DOHH2 (cell line): ENCODE data around the gene SHISA6.

ENCODE experiments used
- H3F3A ChIP-seq: fragments of 200-600 bp; sonication (generic), shearing (Covaris generic); 2 replicates; pipeline ENCODE4 v1.6.0; 2016; ENCODE audit warnings: antibody characterized with exemption, mild to moderate bottlenecking; ENCODE audit not compliant: control insufficient read depth, insufficient read depth
- H3K27ac ChIP-seq: fragments of 200-600 bp; sonication (generic); 2 replicates; pipeline ENCODE4 v1.5.1; 2014; ENCODE audit warnings: low read depth, mild to moderate bottlenecking, low read length, moderate library complexity
- H3K27me3 ChIP-seq: fragments of 200-600 bp; sonication (generic); 2 replicates; pipeline ENCODE4 v1.6.1; 2014; ENCODE audit warnings: mild to moderate bottlenecking, low read length, mixed read lengths; ENCODE audit not compliant: control insufficient read depth
- H3K36me3 ChIP-seq: fragments of 200-600 bp; sonication (generic); 2 replicates; pipeline ENCODE4 v1.6.1; 2014; ENCODE audit warnings: mild to moderate bottlenecking, low read length, moderate library complexity, mixed read lengths; ENCODE audit not compliant: control insufficient read depth
- H3K4me1 ChIP-seq: fragments of 200-600 bp; sonication (generic); 2 replicates; pipeline ENCODE4 v1.6.1; 2014; ENCODE audit warnings: mild to moderate bottlenecking, low read length, mixed read lengths; ENCODE audit not compliant: control insufficient read depth
- H3K4me2 ChIP-seq: fragments of 200-600 bp; sonication (generic); 2 replicates; pipeline ENCODE4 v1.6.0; 2014; ENCODE audit warnings: mild to moderate bottlenecking, low read length, moderate library complexity
- H3K4me3 ChIP-seq: fragments of 200-600 bp; sonication (generic); 2 replicates; pipeline ENCODE4 v1.5.1; 2014; ENCODE audit warnings: mild to moderate bottlenecking, low read length, mixed read lengths
- H3K79me2 ChIP-seq: fragments of 200-600 bp; sonication (generic); 2 replicates; pipeline ENCODE4 v1.6.1; 2014; ENCODE audit warnings: mild to moderate bottlenecking, low read length, mixed read lengths; ENCODE audit not compliant: control insufficient read depth
- H3K9me2 ChIP-seq: fragments of 200-600 bp; sonication (generic); replicated peaks from 2 replicates; pipeline ENCODE4 v1.6.1; 2014; ENCODE audit warnings: mild to moderate bottlenecking, low read length, mixed read lengths; ENCODE audit not compliant: control insufficient read depth
- H3K9me3 ChIP-seq: fragments of 200-600 bp; sonication (generic); 2 replicates; pipeline ENCODE4 v1.6.1; 2014; ENCODE audit warnings: antibody characterized with exemption, low read length, mixed read lengths; ENCODE audit not compliant: control insufficient read depth, insufficient read depth
- H4K20me1 ChIP-seq: fragments of 200-600 bp; sonication (generic); 2 replicates; pipeline ENCODE4 v1.6.0; 2014; ENCODE audit warnings: low read depth, mild to moderate bottlenecking, antibody characterized with exemption, low read length, moderate library complexity; ENCODE audit not compliant: control insufficient read depth, insufficient read depth
- CTCF ChIP-seq: fragments of 200-600 bp; sonication (generic); IDR thresholded peaks from one replicate; pipeline ENCODE4 v1.5.1; 2014; ENCODE audit warnings: antibody characterized with exemption, mild to moderate bottlenecking, low read depth, low read length; ENCODE audit not compliant: poor library complexity, severe bottlenecking
- EZH2phosphoT487 ChIP-seq: fragments of 200-600 bp; sonication (generic); IDR thresholded peaks from 2 replicates; pipeline ENCODE4 v1.6.1; 2017; ENCODE audit warnings: borderline replicate concordance, mild to moderate bottlenecking, antibody characterized with exemption, low read length, moderate library complexity, mixed read lengths

Gene SHISA6

GRCh38 chr17:11282586-11282985 is 41.6 kb downstream of the SHISA6 start:
- H3K4me1 ChIP-seq, result no peaks in the 10 kb centered on the region
- no peak overlapping the region for H3K4me3 ChIP-seq
- H3K9me2 ChIP-seq, result no peaks in the 10 kb centered on the region
- H3K9me3 ChIP-seq, result peaks cover 3% of the 10 kb centered on the region; the same call in 1 of the 2 replicates
- no peaks in the 10 kb centered on the region for H3K79me2 ChIP-seq
- H3F3A ChIP-seq, result no peaks in the 10 kb centered on the region
- TF ChIP-seq EZH2phosphoT487 (no peak), CTCF (no peak)
- H3K27me3 ChIP-seq, result no peaks in the 10 kb centered on the region
- H4K20me1 ChIP-seq, result no peaks in the 10 kb centered on the region
- H3K36me3 ChIP-seq, result no peaks in the 10 kb centered on the region
- no peak overlapping the region for H3K4me2 ChIP-seq
- no peak overlapping the region for H3K27ac ChIP-seq

GRCh38 chr17:11284811-11285210 is 43.8 kb downstream of the SHISA6 start:
- H3K9me2 ChIP-seq, result no peaks in the 10 kb centered on the region
- H3K4me2 ChIP-seq, result no peak overlapping the region
- no peaks in the 10 kb centered on the region for H3K4me1 ChIP-seq
- H3K79me2 ChIP-seq, result no peaks in the 10 kb centered on the region
- no peak overlapping the region for H3K27ac ChIP-seq
- H3K36me3 ChIP-seq, result no peaks in the 10 kb centered on the region
- no peaks in the 10 kb centered on the region for H4K20me1 ChIP-seq
- no peak for TF ChIP-seq EZH2phosphoT487
- no peak for TF ChIP-seq CTCF
- H3F3A ChIP-seq, result no peaks in the 10 kb centered on the region
- H3K4me3 ChIP-seq, result no peak overlapping the region
- H3K9me3 ChIP-seq, result peaks cover 3% of the 10 kb centered on the region; the same call in 1 of the 2 replicates
- no peaks in the 10 kb centered on the region for H3K27me3 ChIP-seq

- no peaks in the 10 kb centered on the region for H3K79me2 ChIP-seq
- H3K4me1 ChIP-seq, result no peaks in the 10 kb centered on the region
- no peaks in the 10 kb centered on the region for H3K36me3 ChIP-seq
- no peak overlapping the region for H3K27ac ChIP-seq
- no peaks in the 10 kb centered on the region for H4K20me1 ChIP-seq
- H3K4me2 ChIP-seq, result no peak overlapping the region
- no peaks in the 10 kb centered on the region for H3K9me2 ChIP-seq
- H3K27me3 ChIP-seq, result no peaks in the 10 kb centered on the region
- no peaks in the 10 kb centered on the region; the same call in 1 of the 2 replicates for H3K9me3 ChIP-seq
- no peak overlapping the region for H3K4me3 ChIP-seq
- TF ChIP-seq CTCF, result no peak
- TF ChIP-seq EZH2phosphoT487, result no peak
- H3F3A ChIP-seq, result no peaks in the 10 kb centered on the region
Observed at GRCh38 chr17:11285946-11286345, 44.9 kb downstream of the SHISA6 start.
